MM.1S (cell line): Measurements from ENCODE around the gene FAM170B.

Experiments used
- DNase-seq: peaks from one replicate; pipeline ENCODE4 v3.0.0-alpha.2; 2015
- H2AFZ ChIP-seq: fragments of 300-600 bp; sonication (generic); 2 replicates; pipeline ENCODE4 v1.6.0; 2016; ENCODE audit warnings: antibody characterized with exemption, low read length
- H3F3A ChIP-seq: fragments of 300-600 bp; sonication (generic); 2 replicates; pipeline ENCODE4 v1.6.1; 2016; ENCODE audit warnings: mild to moderate bottlenecking, antibody characterized with exemption, low read length, moderate library complexity, mixed read lengths; ENCODE audit not compliant: insufficient read depth
- H3K27ac ChIP-seq: fragments of 300-600 bp; sonication (generic); 2 replicates; pipeline ENCODE4 v1.5.1; 2016; ENCODE audit warnings: mild to moderate bottlenecking, low read length
- H3K27me3 ChIP-seq: fragments of 300-600 bp; sonication (generic); replicated peaks from 2 replicates; pipeline ENCODE4 v1.6.0; 2016; ENCODE audit warnings: low read length; ENCODE audit not compliant: insufficient read depth
- H3K36me3 ChIP-seq: fragments of 300-600 bp; sonication (generic); replicated peaks from 2 replicates; pipeline ENCODE4 v1.6.1; 2016; ENCODE audit warnings: mild to moderate bottlenecking, low read length, mixed read lengths; ENCODE audit not compliant: insufficient read depth
- H3K4me1 ChIP-seq: fragments of 300-600 bp; sonication (generic); 2 replicates; pipeline ENCODE4 v1.6.1; 2016; ENCODE audit warnings: low read length, mixed read lengths
- H3K4me2 ChIP-seq: fragments of 300-600 bp; sonication (generic); 2 replicates; pipeline ENCODE4 v1.6.0; 2016; ENCODE audit warnings: low read depth, low read length
- H3K4me3 ChIP-seq: fragments of 300-600 bp; sonication (generic); 2 replicates; pipeline ENCODE4 v1.5.1; 2016; ENCODE audit warnings: low read length, mixed read lengths
- H3K79me2 ChIP-seq: fragments of 300-600 bp; sonication (generic); 2 replicates; pipeline ENCODE4 v1.6.1; 2016; ENCODE audit warnings: mixed run types, low read length, mixed read lengths
- H3K9ac ChIP-seq: fragments of 300-600 bp; sonication (generic); 2 replicates; pipeline ENCODE4 v1.6.1; 2016; ENCODE audit warnings: low read length, mixed read lengths
- H3K9me2 ChIP-seq: fragments of 300-600 bp; sonication (generic); replicated peaks from 2 replicates; pipeline ENCODE4 v1.6.1; 2016; ENCODE audit warnings: mild to moderate bottlenecking, low read length, mixed read lengths; ENCODE audit not compliant: insufficient read depth
- H3K9me3 ChIP-seq: fragments of 300-600 bp; sonication (generic); replicated peaks from 2 replicates; pipeline ENCODE4 v1.6.1; 2016; ENCODE audit warnings: mild to moderate bottlenecking, low read length, mixed read lengths; ENCODE audit not compliant: insufficient read depth
- H4K20me1 ChIP-seq: fragments of 300-600 bp; sonication (generic); 2 replicates; pipeline ENCODE4 v1.6.1; 2016; ENCODE audit warnings: mild to moderate bottlenecking, low read length, moderate library complexity, mixed read lengths; ENCODE audit not compliant: insufficient read depth
- EZH2 ChIP-seq: fragments of 300-600 bp; sonication (generic); optimal IDR thresholded peaks from 2 replicates; pipeline ENCODE3; 2017; ENCODE audit warnings: low read depth, mild to moderate bottlenecking, antibody characterized with exemption, low read length, mixed read lengths
- EZH2phosphoT487 ChIP-seq: fragments of 300-600 bp; sonication (generic); IDR thresholded peaks from 2 replicates; pipeline ENCODE4 v1.6.1; 2018; ENCODE audit warnings: antibody characterized with exemption, low read length
- TF ChIP-seq, protein P1 (sequence below): fragments of 300-600 bp; sonication (generic); IDR thresholded peaks from 2 replicates; pipeline ENCODE4 v1.5.1; 2016; ENCODE audit warnings: antibody characterized with exemption, low read length, mixed read lengths

FAM170B gene

GRCh38 chr10:49103761-49104160 lies 30.1 kb downstream of the FAM170B start:
- Histone ChIP-seq H3F3A (no peaks in the 10 kb centered on the region), H3K9ac (no peak overlapping the region), H3K27me3 (no peaks in the 10 kb centered on the region), H3K79me2 (no peaks in the 10 kb centered on the region), H3K36me3 (no peaks in the 10 kb centered on the region), H3K9me2 (no peaks in the 10 kb centered on the region), H3K4me2 (no peak overlapping the region), H3K4me3 (no peak overlapping the region), H4K20me1 (no peaks in the 10 kb centered on the region), H3K27ac (no peak overlapping the region), H3K4me1 (no peaks in the 10 kb centered on the region), H2AFZ (no peak overlapping the region), H3K9me3 (no peaks in the 10 kb centered on the region)
- no peak for DNase-seq
- TF ChIP-seq EZH2phosphoT487 (no peak), EZH2 (no peak)
- TF ChIP-seq, protein P1, sequence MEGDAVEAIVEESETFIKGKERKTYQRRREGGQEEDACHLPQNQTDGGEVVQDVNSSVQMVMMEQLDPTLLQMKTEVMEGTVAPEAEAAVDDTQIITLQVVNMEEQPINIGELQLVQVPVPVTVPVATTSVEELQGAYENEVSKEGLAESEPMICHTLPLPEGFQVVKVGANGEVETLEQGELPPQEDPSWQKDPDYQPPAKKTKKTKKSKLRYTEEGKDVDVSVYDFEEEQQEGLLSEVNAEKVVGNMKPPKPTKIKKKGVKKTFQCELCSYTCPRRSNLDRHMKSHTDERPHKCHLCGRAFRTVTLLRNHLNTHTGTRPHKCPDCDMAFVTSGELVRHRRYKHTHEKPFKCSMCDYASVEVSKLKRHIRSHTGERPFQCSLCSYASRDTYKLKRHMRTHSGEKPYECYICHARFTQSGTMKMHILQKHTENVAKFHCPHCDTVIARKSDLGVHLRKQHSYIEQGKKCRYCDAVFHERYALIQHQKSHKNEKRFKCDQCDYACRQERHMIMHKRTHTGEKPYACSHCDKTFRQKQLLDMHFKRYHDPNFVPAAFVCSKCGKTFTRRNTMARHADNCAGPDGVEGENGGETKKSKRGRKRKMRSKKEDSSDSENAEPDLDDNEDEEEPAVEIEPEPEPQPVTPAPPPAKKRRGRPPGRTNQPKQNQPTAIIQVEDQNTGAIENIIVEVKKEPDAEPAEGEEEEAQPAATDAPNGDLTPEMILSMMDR, result no peak

- DNase-seq, result no peak
- TF ChIP-seq, protein P1, result no peak
- TF ChIP-seq EZH2, result no peak
- TF ChIP-seq EZH2phosphoT487, result no peak
- H3K9ac ChIP-seq, result no peak overlapping the region
Measured at GRCh38 chr10:49099046-49099445, 34.8 kb downstream of the FAM170B start.

DNA sequence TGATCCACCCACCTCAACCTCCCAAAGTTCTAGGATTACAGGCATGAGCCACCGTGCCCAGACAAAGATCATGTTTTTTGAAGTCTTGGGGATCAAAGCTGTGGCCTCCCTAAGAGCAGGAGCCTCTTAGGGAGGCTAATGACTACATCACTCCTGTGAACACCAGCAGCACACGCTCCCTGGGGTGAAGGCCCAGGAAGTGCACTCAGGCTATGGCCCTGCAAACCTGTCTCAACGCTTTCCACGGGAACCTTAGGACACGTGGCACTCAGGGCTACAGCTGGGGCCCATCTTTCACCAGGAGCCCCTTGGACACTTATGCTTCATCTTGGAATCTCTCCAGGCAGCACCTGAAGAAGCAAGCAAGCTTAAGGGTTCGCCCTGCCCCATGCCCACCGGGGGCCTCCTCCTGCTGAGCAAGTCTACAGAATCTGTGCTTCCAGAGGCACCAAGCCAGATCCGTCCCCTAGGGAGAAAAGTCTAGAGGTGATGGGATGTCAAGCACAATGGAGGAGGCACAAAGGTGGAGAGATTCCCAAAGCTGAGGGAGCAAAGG lies 36.9 kb downstream of the FAM170B start:
- Histone ChIP-seq H3K27me3 (no peaks in the 10 kb centered on the region), H3K79me2 (no peaks in the 10 kb centered on the region), H3K27ac (no peak overlapping the region), H3K9ac (no peak overlapping the region), H3K4me1 (no peaks in the 10 kb centered on the region), H3K4me2 (no peak overlapping the region), H3K9me3 (no peaks in the 10 kb centered on the region), H3K9me2 (no peaks in the 10 kb centered on the region), H2AFZ (no peak overlapping the region), H3K4me3 (no peak overlapping the region), H3K36me3 (no peaks in the 10 kb centered on the region), H4K20me1 (no peaks in the 10 kb centered on the region), H3F3A (no peaks in the 10 kb centered on the region)
- TF ChIP-seq, protein P1, result no peak
- TF ChIP-seq EZH2 (no peak), EZH2phosphoT487 (no peak)
- no peak for DNase-seq

More at GRCh38 chr10:49099046-49099445, 34.8 kb downstream of the FAM170B start:
- no peak overlapping the region for H2AFZ ChIP-seq
- no peak overlapping the region for H3K27ac ChIP-seq
- no peak overlapping the region for H3K4me3 ChIP-seq
- H3K9me2 ChIP-seq, result no peaks in the 10 kb centered on the region
- no peaks in the 10 kb centered on the region for H3K36me3 ChIP-seq
- H3F3A ChIP-seq, result no peaks in the 10 kb centered on the region
- H3K4me1 ChIP-seq, result no peaks in the 10 kb centered on the region
- H3K79me2 ChIP-seq, result no peaks in the 10 kb centered on the region
- no peaks in the 10 kb centered on the region for H3K27me3 ChIP-seq
- H3K9me3 ChIP-seq, result no peaks in the 10 kb centered on the region
- H4K20me1 ChIP-seq, result no peaks in the 10 kb centered on the region
- H3K4me2 ChIP-seq, result no peak overlapping the region
